NK-92 treated with Interleukin-12 subunit alpha and Interleukin-12 subunit beta, amount 100 ng/mL, for 24 hours (cell line): ENCODE measurements around the gene MRS2.
"Not testable (repeated sequence)": the region's sequence is repeated elsewhere in the genome, so short reads cannot be mapped to it uniquely, and the experiment has no call there.

ENCODE experiments used
- DNase-seq: peaks from one replicate; lab custom pipeline; 2025; lab: John Stamatoyannopoulos, UW

The MRS2 gene, protein sequence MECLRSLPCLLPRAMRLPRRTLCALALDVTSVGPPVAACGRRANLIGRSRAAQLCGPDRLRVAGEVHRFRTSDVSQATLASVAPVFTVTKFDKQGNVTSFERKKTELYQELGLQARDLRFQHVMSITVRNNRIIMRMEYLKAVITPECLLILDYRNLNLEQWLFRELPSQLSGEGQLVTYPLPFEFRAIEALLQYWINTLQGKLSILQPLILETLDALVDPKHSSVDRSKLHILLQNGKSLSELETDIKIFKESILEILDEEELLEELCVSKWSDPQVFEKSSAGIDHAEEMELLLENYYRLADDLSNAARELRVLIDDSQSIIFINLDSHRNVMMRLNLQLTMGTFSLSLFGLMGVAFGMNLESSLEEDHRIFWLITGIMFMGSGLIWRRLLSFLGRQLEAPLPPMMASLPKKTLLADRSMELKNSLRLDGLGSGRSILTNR

DNA sequence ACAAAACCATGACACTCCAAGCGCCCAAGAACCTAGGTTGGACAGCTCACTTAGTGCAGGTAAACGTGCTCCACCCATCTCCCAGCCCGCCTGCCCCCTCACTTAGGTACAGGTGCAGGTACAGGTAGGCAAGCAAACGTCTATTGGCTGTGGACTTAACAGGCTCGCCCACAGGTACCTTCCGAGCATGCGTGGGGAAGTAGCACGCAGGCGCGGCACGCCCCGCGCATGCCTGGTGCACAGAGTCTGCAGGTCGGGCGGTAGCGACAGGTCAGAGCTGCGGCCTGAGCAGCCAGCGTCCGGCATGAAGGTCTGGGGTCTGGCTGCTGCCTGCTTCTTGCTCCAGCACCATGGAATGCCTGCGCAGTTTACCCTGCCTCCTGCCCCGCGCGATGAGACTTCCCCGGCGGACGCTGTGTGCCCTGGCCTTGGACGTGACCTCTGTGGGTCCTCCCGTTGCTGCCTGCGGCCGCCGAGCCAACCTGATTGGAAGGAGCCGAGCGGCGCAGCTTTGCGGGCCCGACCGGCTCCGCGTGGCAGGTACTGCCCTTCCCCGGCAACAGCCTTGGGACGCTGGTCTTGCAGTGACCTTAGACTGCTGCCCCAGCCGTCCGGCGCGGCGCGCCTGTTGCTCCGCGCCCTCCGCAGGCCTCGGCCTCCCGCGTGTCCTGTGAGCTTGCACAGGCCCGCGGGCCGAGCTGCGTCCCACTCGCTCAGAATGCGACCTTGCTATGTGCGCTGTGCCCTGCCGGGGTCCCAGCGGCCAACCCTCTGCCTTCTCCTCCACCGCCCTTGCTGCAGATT is at the start of gene MRS2:
MRS2 (plus strand) TSS at position 240 of the 804 bp plus-strand sequence; CDS start at position 351, 111 bp downstream.
- peak; percentile 40 for DNase-seq

DNA sequence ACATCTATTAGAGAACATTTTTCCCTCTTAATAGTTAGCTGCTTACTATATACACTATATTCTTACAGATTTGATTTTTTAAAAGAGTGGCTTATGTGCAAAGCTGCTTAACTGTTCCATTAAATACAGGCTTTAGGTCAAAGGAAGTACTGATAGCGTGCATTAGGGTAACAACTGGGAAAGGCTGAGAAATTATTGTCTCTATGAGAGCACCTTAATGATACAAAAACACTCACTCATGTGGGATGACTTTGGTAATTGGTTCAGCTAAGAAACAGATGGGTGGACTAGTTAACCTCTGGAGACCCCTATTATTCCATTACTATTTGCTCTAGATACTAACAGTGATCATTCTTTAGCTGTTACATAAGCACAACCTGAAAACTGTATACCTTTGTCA is 48.9 kb upstream of the MRS2 start:
- DNase-seq: no peak

DNA sequence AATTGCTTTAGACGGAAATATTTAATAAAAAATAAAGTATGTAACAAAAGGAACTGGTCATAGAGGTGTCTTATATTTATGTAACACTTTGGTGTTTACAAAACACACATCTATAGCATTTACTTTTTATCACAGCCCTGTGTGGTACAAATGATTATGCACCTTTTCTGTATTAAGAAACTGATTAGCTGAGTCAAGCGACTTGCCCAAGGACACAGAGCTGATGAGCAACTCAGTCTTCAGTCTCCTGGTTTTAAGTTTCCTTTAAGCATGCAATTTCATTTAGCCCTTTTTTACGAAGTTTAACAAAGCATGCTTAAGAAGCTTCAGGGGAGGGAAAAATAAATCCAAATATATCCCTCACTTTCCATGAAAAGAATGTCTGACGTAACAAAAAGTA is 47.3 kb upstream of the MRS2 start:
- no peak for DNase-seq

DNA sequence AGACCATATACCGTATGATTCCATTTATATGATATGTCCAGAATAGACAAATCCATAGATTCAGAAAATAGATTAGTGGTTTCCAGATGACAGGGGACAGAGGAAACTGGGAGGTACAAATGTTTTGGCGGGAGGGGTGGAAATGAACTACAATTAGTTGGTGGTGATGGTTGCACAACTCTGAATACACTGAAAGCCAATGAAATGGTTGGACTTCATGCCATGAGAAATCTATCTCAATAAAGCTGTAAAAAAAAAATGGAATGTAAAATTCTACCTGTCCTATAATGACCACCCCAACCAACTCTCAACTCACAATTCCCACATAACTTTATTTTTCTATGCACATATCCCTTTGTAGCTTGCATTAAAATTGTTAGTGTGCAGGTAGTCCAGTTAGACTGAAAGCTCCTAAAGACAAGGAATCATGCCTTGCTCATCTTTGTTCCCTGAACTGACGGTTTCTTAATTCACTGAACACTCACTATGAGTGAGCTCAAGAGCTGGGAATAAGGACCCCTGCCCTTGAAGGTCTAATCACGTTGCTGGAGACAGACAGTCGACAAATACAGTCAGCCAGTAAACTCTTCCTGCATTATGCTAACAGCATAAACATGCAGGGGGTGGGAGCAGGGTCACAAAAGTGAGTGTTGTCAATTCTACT is 46.3 kb upstream of the MRS2 start:
- no peak for DNase-seq

DNA sequence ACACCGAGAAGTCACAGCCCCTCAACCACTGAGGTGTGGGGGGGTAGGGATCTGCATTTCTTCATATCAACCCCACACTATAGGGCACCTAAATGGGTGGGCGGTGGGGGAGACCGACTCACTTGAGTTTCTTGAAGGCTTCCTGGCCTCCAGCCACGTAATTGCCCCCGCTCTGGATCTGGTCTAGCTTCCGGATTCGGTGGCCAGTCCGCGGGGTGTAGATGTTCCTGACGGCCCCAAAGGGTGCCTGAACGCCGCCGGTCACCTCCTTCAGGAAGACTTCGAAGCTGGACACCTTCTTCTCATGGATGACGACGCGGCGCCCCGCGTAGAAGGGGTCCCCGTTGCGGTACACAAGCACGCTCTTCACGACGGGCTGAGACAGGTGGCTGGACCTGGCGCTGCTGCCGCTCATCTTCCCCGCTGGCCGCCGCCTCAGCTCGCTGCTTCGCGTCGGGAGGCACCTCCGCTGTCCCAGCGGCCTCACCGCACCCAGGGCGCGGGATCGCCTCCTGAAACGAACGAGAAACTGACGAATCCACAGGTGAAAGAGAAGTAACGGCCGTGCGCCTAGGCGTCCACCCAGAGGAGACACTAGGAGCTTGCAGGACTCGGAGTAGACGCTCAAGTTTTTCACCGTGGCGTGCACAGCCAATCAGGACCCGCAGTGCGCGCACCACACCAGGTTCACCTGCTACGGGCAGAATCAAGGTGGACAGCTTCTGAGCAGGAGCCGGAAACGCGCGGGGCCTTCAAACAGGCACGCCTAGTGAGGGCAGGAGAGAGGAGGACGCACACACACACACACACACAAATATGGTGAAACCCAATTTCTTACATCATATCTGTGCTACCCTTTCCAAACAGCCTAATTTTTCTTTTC is 45.2 kb upstream of the MRS2 start, which contains the start of gene DCDC2:
DCDC2 (minus strand) TSS at position 724 of the 883 bp plus-strand sequence; CDS start at position 415, 309 bp downstream.
- no peak for DNase-seq

DNA sequence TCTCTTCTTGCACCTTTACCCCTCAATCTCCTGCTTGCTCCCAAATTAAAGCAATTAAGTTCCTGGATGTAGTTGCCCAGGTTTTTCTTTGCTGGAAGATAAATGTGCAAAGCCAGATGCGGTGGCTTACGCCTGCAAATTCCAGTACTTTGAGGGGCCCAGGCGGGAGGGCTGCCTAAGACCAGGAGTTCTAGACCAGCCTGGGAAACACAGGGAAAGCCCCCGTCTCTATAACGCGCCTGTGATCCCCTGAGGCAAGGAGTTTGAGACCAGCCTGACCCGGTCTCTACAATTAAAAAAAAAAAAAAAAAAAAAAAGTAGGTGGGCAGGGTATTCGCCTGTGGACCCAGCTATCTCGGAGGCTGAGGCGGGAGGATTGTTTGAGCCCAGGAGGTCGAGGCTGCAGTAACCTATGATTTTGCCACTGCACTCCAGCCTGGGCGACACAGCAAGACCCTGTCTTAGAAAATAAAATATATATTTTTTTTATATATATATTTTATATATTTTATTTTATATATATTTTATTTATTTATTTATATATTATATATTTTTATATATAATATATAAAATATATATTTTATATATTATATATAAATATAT is 44.4 kb upstream of the MRS2 start:
- no peak for DNase-seq

DNA sequence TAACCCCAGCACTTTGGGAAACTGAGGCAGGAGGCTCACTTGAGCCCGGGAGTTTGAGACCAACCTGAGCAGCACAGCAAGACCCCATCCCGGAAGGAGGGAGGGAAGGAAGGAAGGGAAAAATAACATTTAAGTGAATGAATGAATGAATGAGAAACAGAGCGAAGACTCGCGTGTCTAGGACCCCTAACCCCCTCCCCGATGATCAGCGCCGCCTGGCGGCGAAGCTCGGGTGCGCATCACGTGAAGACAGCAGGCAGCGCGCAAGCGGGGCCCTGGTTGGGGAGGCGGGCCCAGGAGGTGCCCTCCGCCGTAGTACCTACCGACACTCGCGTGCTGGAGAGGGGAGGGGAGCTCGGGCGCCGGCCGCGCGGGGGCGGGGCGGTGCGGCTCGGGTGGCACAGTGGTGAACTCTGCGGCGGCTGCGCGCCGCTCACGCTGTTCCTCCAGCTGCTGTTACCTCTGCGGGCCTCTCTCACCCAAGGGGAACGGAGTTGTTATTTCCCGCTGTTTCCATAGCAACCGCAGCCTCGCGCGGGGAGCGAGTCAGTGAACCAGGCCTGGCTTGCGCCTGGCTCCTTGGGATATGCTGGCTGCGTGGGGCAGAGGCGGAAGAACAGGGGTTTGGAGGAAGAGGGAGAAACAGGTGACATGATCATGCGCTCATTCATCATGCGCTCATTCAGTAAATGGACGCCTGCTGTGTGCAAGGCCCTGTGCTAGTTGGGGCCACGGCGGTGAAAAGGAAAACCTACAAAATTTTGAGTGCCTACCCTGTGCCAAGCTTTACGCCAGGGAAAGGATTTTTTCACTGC is 42.9 kb upstream of the MRS2 start:
- DNase-seq: no peak

DNA sequence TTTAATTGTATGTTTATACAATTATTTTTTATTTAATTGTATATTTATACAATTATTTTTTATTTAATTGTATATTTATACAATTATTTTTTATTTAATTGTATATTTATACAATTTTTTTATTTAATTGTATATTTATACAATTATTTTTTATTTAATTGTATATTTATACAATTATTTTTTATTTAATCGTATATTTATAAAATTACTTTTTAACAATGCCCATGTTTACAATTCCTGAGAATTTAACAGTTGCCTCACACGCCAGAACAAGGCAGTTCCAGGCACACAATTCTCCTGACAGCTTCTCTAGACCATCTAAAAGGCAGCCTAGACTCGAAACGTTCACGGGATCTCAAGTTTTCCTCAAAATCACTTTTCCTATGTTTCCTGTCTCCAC is 40.4 kb upstream of the MRS2 start:
- not testable (repeated sequence) for DNase-seq

DNA sequence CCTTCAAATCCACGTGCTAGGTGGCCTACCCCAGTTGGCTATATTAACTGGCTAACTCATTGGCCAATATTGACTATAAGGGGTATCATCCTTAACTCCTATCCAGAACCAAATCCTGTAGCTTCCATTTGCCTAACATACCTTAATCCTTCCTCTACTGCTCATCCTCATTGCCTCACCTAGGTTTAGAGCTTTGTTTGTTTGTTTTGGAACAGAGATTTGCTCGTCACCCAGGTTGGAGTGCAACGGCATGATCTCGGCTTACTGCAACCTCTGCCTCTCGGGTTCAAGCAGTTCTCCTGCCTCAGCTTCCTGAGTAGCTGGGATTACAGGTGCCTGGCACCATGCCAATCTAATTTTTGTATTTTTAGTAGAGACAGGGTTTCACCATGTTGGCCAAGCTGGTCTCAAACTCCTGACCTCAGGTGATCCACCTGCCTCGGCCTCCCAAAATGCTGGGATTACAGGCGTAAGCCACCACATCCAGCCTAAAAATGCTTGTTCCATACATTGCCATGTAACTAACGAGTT is 37.6 kb upstream of the MRS2 start:
- not testable (repeated sequence) for DNase-seq

DNA sequence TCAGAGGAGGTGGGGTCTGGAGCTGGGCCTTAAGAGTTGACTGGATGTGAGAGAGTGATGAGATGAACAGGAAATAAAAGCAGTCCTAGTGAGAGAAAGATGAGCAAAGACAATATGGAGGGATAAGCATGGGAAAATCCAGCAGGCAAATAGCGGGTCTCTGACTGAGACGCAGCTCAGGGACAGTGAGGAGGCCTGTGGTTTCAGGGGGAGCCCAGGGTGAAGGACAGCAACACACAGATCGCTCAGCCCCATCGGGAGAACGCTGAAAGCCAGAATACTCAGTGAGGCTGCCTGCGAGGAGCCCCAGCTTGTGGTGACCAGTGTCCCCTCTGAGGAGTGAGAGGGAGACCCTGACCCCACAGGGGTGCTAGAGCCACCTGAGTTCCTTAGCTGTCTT is 28.1 kb upstream of the MRS2 start:
- DNase-seq: no peak

DNA sequence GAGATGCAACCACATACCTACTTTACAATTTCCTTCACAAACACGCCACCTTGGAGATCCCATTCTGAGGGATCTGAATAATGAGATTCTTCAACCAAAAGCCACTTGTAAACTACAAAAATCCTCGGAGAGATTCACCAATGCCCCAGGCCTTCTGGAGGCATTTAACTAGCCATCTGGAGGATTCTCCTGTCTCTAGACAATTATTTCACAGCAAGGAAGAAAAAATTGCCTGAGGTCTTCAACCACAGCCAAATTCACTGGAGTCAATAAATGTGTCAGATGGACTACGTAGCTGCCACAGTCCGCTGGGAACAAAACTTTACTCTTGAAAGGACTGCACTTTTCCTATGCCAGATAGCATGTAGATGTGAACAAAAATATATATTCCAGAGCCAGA is 25.9 kb upstream of the MRS2 start:
- no peak for DNase-seq

DNA sequence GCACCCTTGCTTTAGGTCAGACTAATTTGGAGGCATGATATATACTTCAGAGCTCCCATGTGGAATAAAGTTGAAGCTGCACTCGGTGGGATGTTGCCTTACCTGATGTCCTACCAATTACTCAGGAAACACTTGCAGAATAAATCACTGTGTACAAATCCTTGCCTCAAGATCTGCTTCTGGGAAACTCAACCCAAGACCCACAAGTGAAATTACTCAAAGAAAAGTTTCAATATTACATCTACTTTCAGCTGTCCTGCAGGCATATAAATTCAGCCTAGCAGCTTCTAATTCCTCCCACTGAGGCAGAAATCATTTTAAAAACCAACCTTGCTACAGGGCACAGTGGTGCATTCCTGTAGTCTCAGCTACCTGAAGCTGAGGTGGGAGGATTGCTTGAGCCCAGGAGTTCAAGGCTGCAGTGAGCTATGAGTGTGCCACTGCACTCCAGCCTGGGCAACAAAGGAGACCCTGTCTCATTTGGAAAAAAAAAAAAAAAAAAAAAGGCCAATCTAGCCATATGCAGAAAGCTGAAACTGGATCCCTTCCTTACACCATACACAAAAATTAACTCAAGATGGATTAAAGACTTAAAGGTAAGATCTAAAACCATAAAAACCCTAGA is 24.2 kb upstream of the MRS2 start:
- no peak for DNase-seq

DNA sequence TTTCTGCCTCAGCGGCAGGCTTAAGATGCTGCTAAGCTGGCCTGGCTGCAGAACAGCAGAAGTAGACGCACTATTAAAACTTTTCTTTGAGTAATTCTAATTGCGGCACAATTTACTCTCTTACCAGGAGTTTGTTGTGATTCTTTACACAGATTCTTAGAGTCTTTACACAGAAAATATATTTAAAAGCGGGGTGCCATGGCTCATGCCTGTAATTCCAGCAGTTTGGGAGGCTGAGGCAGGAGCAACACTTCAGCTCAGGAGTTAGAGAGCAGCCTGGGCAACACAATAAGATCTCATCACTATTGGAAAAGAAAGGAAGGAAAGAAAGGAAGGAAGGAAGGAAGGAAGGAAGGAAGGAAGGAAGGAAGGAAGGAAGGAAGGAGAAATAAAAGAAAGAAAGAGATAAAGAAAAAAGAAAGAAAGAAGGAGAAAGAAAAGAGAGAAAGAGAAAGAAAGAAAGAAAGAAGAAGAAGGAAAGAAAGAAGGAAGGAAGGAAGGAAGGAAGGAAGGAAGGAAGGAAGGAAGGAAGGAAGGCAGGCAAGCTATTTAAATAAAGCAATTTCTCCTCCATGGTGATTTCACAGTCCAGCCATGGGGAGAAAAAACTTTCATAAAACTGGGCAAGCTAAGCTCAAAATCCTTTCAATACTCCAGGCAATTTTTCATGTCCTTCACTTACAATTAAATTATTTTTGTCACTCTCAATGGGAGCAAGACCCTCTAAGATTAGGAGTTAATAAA is 21.1 kb upstream of the MRS2 start:
- no peak for DNase-seq

DNA sequence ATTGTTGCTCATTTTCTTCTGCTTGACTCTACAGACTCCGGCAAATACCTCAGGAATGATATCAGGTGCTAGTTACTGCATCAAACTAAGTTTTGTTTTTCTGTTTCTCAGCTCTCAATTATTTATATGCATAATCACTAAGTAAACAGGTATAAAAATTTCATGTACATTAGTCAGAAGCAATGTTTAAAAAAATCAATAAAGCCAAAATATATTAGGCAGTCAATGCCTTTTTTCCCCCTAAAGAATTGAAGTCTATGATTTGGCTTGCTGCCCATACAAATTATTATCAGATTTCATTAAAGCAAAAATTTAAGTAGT is 20.6 kb upstream of the MRS2 start:
- no peak for DNase-seq

DNA sequence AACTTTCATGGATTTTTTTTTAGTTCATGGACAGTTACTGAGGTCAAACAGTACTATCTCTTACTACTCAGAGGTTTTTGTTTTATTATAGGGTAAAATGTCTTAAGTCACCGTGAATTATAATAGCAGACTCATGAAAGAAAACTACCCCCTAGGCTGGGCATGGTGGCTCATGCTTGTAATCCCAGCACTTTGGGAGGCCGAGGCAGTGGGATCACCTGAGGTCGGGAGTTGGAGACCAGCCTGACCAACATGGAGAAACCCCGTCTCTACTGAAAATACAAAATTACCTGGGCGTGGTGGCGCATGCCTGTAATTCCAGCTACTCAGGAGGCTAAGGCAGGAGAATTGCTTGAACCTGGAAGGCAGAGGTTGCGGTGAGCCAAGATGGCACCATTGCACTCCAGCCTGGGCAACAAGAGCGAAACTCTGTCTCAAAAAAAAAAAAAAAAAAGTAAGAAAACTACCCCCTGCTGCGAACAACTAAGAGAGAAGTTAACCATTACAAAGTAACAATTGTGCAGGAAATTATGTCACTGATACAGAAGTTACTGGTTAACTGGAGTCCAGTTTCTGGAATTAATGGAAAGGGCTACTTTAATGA is 19.7 kb upstream of the MRS2 start:
- not testable (repeated sequence) for DNase-seq

DNA sequence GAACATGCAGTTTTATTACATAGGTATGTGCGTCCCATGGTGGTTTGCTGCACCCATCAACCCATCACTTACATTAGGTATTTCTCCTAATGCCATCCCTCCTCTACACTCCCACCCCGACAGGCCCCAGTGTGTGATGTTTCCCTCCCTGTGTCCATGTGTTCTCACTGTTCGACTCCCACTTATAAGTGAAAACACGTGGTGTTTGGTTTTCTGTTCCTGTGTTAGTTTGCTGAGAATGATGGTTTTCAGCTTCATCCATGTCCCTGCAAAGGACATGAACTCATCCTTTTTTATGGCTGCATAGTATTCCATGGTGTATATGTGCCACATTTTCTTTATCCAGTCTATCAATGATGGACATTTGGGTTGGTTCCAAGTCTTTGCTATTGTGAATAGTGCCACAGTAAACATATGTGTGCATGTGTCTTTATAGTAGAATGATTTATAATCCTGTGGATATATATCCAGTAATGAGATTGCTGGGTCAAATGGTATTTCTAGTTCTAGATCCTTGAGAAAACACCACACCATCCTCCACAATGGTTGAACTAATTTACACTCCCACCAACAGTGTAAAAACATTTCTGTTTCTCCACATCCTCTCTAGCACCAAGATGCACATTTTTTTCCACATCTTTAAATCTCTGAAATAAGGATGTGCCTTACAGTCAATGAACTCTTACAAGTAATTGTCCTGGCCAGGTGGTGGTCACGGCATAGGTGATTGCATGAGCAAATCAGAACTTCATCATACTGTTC is 18.2 kb upstream of the MRS2 start:
- not testable (repeated sequence) for DNase-seq

DNA sequence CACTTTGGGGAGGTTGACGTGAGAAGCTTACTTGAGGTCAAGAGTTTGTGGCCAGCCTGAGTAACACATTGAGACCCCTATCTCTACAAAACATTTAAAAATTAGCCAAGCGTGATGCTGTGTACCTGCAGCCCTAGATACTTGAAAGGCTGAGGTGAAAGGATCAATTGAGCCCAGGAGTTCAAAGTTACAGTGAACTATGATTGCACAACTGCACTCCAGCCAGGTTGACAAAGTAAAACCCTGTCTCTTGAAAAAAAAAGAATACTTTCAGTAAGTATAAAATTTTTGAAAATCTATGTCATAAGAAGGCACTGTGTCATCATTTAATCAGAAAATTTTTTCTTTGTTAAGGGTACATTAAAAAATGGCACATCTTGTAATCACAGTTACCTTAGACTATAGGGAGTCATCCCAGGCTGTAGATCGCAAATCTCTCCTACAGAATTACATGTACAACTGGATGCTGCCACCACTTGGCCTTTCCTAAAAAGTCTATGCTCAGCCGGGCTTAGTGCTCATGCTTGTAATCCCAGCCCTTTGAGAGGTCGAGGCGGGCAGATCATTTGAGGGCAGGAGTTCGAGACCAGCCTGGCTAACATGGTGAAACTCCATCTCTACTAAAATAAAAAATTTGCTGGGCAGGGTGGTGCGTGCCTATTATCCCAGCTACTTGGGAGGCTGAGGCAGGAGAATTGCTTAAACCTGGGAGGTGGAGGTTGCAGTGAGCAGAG is 17.0 kb upstream of the MRS2 start:
- DNase-seq: no peak
